Mammary epithelial cell (primary cell): ENCODE results near the gene SUGP1.

Source experiments
- CTCF ChIP-seq, 2 donors: IDR thresholded peaks in 1 of 2; conservative IDR thresholded peaks in 1 of 2; 2 replicates each; pipeline ENCODE4 v1.5.1; 2011 to 2012; ENCODE audit warnings: inconsistent platforms in 2 of 2, low read length in 2 of 2, mild to moderate bottlenecking in 2 of 2, control low read depth in 1 of 2, low read depth in 1 of 2; ENCODE audit not compliant: insufficient read depth in 1 of 2; ENCODE audit errors: extremely low read depth in 1 of 2
- EZH2 ChIP-seq: IDR thresholded peaks from 2 replicates; pipeline ENCODE4 v1.6.1; 2012; ENCODE audit warnings: low read length, inconsistent platforms, borderline replicate concordance

GRCh38 chr19:19280561-19280960, 39.7 kb downstream of the SUGP1 start:
- TF ChIP-seq EZH2 (no peak), CTCF (conservative IDR thresholded peaks at IDR 0.05 in 1 of 2, IDR thresholded peaks at IDR 0.05 in 1 of 2; ENCODE audit: extremely low read depth in 1 of 2, insufficient read depth in 1 of 2, low read depth in 1 of 2, low read length in 2 of 2) (no peak)
